ENCODE measurements around the gene RPS15A.

GRCh38 chr16:18796377-18796776, 6.2 kb upstream of the RPS15A start:
- no peak for TF ChIP-seq CTCF (IDR thresholded peaks at IDR 0.05)
- TF ChIP-seq ZFX (IDR thresholded peaks at IDR 0.05; ENCODE audit: borderline replicate concordance) = no peak
